GM19395 (cell line): ENCODE results near the gene CEACAM8.
"Not testable (repeated sequence)": the region's sequence is repeated elsewhere in the genome, so short reads cannot be mapped to it uniquely, and the experiment has no call there.

ENCODE experiments used
- ATAC-seq: cut with Tn5 transposase; IDR thresholded peaks from one replicate; pipeline ENCODE4 v1.9.1; 2021; ENCODE audit warnings: mild to moderate bottlenecking, moderate library complexity; ENCODE audit not compliant: unreplicated experiment

The CEACAM8 gene

DNA sequence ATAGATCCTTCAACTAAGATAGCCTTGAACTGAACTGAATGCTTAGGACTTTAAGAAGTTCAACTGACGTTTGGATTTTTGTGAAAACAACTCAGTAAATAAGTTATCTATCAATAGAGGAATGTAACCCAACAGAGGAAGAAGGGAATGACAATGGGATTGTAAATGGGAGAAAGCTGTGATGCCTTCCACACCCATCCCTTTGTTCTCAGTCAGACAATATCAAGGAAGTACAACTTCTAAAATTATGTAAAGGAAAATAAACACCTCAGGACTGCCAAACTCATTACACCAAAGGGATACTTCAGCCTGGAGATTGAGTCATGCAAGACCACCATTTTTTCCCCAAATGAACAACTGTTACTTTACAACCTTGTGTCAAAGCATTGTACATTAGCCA lies 21.1 kb downstream of the CEACAM8 start:
- ATAC-seq, result no peak

DNA sequence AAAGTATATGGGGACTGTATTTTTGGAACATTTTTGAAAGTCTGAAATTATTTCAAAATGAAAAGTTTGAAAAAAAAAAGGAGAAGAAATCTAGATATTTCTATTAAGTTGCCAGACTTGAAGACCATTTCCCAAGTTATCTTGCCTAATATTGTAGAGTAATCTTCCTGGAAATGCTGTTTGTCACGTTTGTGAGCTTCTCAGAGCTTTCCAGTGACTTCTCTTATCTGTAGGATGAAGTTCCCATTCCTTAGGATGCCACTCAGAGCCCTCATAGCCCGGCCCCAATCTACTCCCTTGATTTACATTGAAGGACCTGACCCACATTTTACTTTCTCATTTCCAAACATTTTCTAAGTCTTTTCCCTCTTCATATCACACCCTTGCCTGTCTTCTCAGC lies 23.6 kb downstream of the CEACAM8 start:
- no peak for ATAC-seq

DNA sequence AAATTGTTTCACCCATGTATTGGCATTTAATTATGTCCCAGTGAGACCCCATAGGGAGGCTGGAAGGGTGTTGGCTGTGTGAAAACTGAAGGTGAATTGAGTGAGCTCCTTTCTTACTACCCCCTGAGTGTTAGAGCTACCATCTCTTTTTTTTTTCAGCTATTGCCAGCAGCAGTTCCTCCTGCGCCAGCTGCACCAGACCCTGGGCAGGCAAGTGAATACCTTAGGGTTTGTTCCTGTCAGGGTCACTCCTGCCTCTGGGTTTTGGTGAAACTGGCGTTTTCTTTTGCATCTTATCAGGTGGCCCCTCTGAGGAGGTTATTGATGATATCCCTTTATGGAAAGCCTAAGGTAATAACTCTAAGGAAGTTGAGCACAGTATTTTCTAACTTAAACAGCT lies 25.5 kb downstream of the CEACAM8 start:
- ATAC-seq, result no peak

DNA sequence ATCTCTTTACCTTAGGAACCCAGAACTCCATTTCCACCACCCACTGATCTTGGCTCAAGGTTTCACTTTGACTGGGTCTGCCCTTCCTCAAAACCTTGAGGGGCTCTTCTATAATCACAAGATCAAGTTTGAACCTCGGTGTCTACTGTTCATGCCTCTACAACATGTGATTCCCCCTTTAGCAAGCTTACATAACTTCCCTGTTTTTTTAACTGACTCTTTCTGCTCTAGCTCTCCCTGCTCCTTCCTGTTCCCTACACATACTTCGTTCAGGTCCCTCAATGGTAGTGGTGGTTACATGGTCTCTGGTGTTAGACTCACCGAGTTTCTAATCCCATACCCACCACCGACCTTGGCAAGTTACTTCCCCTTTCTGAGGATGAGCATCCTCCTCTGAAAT lies 26.7 kb downstream of the CEACAM8 start:
- ATAC-seq, result no peak

DNA sequence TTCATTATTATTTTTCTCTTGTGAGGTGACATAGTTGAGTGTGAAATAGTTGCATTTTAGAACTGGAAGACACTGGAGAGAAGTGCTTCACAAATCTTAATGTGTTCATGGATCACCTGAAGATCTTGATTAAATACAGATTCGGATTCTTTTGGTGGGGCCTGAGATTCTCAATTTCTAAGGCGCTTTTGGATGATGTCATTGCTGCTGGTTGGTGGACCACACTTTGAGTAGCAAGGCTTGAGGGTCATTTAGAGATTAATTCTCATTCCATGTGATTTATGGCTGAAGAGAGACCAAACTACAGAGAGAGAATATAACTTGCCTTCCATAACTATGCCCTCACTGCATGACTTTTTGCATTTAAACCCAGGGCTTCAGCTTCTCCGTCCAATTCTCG lies 27.2 kb downstream of the CEACAM8 start:
- no peak for ATAC-seq

DNA sequence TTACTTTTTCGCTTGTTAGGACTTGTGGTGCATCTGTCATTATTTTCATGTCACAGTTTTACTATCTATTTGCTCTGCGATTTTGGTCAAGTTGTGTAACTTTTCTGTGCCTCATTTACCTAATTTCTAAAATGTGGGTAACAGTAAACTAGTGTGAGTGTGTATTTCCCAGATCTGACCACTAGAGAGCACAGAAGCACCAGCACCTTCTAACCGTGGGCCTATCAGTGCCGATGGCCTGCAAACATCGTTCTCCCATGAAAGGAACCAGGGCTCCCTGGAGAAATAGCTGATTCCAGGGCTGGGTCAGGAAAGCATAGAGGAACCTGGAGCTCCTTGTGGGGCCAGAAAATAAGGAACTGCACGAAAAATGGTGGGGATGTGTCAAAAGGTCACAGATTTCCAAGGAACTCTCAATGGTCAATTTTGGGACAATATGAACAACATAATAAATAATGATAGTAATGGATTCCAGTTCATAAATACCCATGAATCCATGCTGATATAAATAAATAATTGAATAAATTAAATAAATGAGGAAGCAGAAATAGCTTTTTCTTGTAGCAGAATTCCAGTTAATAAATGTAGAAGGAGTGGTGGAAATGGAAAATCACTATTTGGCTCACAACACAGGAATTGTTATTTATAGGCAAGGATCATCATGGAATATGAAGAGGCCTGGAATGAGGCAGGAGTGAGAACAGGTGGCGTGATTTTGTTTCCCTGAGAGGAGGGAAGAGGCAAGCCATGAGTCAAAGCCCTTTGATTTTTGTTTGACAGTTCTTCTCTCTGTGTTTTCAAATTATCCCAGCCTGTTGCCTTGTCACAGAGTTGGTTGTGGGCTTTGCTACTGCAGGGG lies 31.1 kb downstream of the CEACAM8 start:
- no peak for ATAC-seq

DNA sequence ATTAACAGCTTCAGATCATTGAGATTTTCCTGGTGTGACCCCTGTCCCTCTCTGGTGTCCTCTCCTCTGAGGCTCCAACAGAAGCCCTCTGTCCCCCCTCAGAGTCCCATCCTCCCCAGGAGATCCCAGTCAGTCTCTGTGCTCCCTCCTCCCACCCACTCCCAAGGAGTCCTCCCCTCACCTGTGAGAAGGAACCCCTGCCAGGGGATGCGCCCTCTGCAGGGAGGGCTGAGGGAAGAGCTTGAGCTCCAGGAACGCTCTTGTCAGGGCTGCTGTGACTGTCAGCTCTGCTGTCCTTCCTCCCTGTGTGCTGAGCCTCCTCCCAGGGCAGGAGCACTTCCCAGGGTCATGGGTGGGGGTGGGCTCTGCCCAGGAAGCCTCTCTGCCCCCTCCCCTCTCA lies 33.2 kb downstream of the CEACAM8 start:
- no peak for ATAC-seq

DNA sequence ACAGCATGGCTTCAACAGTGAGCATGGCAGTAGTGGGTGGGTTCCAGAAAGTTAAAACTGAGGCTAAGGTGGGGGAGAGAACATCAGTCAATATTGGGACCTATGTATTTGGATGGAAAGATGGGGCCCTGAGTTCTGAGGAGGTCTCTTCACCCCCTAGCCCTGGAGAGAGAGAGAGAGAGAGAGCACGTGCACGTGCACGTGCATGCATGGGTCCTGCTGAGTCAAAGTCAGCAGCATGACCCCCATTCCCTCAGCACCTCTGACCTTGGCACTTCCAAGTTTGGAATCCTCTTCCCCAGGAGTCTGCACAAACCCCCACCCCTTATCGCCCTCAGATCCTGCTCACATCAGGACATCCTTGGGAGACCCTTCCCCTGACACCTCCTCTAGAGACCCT lies 34.0 kb downstream of the CEACAM8 start:
- no peak for ATAC-seq

DNA sequence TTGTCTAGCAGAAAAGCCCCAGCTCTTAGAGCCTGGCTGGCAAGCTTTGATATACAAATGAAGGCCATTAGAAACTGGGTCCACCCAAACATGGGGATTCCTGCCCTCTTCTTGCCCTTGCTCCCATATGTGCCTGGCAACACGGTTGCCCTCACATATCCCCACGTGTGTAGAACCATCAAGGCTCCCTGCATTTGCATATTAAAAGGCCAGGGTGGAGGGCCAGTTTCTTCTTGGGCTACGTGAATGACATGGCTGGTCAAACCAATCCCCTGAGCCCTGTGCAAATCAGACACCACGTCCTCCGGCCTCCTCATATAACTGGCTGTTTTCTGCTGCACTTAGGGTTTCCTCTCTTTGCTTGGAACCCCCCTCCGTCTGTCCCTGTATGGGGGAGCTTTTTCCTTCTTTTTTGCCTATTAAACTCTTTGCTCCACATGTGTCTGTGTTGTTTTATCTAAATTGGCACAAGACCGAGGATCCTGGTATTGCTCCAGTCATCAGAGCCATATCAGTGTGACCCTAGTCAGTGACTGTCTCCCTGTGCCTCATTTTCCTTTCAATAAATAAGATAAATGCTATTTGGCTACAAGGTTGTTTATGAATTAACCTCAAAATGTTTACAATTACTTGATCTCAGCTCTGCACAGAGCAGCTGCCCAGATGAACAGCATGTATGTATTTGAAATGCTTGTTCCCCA lies 36.1 kb downstream of the CEACAM8 start:
- no peak for ATAC-seq

DNA sequence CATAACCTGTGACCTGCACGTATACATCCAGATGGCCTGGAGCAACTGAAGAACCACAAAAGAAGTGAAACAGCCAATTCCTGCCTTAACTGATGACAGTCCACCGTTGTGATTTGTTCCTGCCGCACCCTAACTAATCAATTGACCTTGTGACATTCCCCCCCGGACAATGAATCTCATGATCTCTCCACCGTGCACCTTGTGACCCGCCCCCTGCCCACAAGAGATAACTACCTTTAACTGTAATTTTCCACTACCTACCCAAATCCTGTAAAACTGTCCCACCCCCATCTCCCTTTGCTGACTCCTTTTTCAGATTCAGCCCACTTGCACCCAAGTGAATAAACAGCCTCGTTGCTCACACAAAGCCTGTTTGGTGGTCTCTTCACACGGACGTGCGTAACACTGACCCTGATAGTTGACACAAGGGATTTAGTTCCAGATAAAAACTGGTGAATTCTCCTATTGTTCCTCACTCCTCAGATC lies 37.3 kb downstream of the CEACAM8 start:
- not testable (repeated sequence) for ATAC-seq

DNA sequence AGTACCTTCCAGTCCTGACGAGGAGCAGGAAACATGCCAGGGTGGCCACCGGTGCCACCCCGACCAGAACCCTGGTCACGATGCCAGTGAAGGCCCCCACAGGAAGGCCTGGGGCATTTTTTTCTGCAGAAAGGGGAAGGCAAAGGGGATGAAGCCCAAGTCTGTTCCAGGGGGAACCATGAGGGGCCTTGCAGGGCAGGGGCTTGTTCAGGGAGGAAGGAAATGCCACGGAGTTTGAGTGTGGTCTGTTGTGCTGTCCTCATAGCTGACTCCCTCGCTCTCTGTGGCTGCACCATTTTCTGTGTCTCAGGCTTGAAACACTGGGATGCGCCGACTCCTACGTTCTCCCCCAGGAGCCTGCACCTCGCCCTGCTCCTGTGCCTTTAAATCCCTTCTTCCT lies 38.9 kb downstream of the CEACAM8 start:
- no peak for ATAC-seq

DNA sequence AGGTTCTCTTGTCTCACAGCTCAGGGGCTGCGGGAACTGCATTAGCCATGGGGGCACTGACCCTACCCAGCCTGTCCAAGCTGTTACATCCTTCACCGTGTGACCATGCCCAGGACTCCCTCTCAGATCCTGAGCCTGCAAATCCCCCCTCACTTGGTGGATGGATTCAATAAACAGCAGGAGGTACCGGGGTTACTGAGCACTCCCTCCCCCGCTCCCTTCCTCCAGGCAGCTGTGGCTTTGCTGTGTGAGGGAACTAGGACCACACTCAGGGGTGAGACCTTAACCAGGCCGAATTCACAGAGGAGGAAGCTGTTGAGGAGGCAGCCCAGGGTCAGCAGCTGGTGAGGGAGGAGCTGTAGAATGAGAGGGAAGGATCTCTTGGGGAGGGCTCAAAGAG lies 39.4 kb downstream of the CEACAM8 start:
- no peak for ATAC-seq

DNA sequence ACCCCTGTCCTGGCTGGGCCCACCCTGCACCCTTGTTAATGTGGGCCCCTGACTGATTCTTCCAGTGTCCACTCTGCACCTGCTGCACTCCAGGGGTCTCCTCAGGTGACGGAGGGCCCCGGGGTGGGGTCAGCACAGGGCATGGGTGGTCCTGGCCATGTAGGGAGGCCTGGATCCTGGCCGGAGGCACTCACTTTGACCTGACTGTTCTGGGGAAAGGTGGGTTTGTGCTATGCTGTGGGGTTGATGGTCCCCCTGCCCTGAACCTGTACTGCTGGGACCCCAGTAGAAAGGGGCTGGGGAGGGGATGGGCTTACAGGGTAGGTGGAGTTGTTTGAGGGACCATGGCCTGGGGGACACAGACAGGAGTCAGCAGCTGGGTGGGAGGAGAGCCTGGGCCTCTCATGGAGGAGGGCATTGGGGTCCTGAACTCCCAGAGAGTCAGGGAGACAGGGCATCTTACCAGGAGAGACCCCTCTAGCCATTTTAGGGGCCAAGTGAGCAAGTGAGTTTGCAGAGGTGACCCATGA lies 40.6 kb downstream of the CEACAM8 start:
- no peak for ATAC-seq

DNA sequence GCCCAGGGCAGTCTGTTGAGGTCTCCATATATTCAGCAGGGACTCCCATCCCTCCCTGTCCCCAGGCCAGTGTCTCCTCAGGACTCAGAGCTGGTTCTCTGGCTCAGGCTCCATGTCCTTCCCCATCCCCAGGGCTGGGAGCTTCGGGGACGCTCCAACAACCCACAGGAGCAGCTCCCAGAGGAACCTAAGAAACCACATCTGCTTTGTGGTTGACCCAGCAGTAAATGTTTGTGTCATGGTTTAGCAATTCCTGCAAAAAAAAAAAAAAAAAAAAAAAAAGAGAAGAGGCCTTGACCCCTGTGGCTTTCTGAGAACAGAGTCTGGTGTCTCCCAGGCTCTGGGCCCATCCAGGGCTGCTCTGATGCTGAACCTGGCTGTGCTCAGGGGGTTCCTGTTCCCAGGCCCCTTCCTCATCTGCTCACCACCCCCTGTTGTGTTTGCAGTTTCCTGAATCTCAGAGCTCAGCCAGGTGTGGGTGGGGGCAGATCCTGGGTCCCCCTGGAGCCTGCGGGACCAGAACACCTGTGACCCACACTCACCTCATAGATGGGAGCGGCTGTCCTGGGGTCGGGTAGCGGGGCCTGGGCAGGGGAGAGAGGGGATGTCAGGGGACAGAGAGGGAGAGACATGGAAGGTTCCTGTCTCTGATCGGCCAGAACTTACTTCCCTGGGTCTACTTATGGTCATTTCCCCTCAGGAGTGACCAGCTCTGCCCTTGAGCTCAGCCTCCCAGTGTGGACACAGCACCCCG lies 41.3 kb downstream of the CEACAM8 start:
- ATAC-seq, result no peak

DNA sequence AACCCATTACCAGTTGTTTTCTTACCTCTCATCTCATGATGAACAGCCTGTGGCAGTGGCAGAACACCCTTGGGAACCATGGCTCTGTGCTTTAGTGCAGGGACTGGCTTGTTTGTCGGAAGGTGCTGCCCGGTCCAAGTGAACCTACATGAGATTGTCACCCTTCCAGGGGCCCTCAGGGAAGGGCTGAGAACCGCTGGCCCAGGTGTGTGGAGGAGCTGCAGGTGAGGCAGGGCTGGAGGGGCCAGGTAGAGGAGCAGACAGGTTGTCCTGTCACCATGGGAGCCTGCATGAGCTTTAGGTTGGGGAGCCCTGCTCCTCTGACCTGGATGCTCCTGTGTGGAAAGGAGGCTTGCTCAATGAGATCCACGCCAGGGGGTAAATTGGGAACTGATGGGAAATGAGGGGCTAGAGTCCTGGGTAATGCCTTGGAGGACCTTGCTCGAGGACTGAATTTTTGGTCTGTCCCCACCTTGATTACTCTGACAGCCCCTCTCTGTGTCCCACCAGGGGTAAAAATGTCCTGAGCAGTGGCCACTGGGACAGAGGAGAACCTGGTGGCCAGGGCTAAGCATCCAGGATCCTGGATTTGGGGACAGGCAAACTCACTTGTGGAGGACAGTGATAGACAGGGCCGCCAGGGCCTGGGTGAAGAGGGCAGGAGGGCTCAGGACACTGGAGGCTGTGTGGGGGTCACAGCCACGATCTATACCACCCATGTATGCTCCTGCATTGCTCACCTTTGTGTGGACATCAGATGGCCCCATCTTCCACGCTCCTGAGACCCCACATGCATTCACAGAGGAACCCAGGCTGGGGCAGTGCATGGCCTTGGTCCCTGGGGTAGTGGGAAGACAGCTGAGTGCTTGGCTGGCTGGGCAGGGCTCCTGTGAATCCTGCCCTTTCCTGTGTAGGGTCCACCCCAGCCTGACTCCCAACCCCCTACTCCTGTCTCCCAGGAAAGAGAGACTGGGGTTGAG lies 42.3 kb downstream of the CEACAM8 start:
- no peak for ATAC-seq

DNA sequence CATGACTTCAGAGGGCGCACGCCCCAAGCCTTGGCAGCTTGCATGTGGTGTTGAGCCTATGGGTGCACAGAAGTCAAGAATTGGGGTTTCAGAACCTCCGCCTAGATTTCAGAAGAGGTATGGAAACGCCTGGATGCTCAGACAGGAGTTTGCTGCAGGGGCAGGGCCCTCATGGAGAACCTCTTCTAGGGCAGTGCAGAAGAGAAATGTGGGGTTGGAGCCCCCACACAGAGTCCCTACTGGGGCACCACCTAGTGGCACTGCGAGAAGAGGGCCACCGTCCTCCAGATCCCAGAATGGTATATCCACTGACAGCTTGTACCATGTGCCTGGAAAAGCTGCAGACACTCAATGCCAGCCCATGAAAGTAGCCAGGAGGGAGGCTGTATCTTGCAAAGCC lies 44.2 kb downstream of the CEACAM8 start:
- ATAC-seq, result not testable (repeated sequence)

DNA sequence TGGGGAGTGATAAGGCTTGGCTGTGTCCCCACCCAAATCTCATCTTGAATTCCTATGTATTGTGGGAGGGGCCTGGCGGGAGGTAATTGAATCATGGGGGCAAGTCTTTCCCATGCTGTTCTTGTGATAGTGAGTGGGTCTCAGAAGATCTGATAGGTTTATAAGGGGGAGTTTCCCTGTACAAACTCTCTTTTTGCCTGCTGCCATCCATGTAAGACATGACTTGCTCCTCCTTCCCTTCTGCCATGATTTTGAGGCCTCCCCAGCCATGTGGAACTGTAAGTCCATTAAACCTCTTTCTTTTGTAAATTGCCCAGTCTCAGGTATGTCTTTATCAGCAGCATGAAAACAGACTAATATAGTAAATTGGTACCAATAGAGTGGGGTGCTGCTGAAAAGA lies 45.7 kb downstream of the CEACAM8 start:
- ATAC-seq, result not testable (repeated sequence)

DNA sequence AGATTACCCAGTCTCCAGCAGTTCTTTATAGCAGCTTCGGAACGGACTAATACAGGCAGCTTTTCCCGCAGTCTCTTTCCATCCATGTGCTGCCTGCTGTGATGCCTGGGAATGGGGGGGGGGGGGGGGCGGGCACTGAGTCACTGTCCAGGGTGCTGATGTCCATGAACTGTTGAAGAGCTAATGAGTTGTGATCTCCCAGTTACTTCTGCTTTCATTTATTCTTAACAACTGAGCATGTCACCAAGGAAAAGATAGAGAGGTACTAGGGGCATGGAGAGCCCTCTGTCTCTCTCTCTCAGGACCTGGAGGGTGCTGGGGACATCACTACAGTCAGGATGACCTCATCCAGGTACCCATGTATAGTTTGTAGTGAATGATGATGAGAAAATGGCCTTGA lies 46.2 kb downstream of the CEACAM8 start:
- no peak for ATAC-seq

DNA sequence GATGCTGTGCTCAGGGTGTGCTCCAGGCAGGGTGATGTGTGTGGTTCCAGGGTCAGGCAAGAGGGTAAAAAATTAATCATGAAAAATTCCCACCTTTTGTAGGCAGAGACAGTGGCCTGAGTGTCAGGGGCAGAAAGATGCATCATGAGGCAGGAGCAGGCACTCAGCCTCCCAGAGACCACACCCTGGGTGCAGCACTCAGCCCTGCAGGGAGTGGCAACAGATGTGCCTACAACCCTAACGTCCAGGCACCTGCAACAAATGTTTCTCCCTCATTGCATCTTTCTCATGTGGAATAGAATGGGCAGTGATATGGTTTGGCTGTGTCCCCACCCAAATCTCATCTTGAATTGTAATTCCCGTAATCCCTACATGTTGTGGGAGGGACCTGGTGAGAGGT lies 46.8 kb downstream of the CEACAM8 start:
- no peak for ATAC-seq

DNA sequence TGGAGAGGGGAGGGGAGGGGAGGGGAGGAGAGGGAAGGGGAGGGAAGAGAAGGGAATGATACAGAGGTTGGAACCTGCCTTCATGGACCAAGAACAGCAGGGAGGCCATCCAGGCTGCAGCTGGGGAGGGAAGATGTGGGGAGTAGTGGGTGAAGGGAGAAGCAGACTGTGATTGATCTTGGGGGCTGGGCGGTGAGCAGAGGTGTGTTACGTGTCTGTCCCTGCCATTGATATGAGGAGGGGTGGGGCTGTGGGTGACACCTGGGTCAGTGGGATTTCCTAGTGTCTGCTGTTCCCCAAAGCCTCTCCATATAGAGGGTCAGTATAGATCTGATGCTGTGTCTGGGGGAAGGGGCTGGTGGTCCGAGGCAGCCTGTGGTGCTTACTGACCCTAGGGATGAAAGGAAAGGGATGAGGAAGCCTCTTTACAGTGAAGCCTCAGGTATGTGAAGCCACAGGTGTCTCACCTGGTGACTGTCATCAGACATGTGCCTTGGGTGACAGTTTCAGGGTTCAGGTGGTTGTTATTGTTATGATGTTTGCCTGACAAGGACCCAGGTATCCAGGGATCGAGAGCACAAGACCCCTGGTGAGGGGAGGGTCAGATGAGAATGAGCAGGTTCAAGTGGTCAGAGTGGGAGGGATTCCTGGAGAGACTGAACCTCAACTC lies 47.8 kb downstream of the CEACAM8 start:
- ATAC-seq, result no peak
